HEK293 (cell line): ENCODE measurements around the gene SH2D1A.

Experiments
- CTCF ChIA-PET: fragments of 350-600 bp; formaldehyde crosslinking; extraction: SDS; loops from one replicate; lab custom pipeline; 2021; ENCODE audit warnings: antibody characterized with exemption; lab: Yijun Ruan, JAX
- POLR2A ChIA-PET: fragments of 300-600 bp; formaldehyde crosslinking; extraction: SDS; loops from one replicate; lab custom pipeline; 2020; ENCODE audit warnings: antibody characterized with exemption, inconsistent platforms; lab: Yijun Ruan, JAX
- H3K27ac ChIP-seq: fragments of 200-500 bp; sonication (Bioruptor generic); 2 replicates; pipeline ENCODE4 v1.5.1; 2014; ENCODE audit warnings: low read depth, low read length, control low read depth, inconsistent platforms; ENCODE audit errors: extremely low read depth
- H3K36me3 ChIP-seq, 2 experiments: fragments of 200-500 bp in 1 of 2; sonication (Bioruptor generic) in 1 of 2; 1 replicate in 1 of 2; 2 replicates in 1 of 2; pipeline ENCODE4 v1.5.1; 2014 to 2017; ENCODE audit warnings: inconsistent platforms in 2 of 2, low read length in 2 of 2; ENCODE audit not compliant: control insufficient read depth in 2 of 2, insufficient read depth in 1 of 2
- H3K4me1 ChIP-seq: fragments of 200-500 bp; sonication (Bioruptor generic); 2 replicates; pipeline ENCODE4 v1.5.1; 2014; ENCODE audit warnings: mild to moderate bottlenecking, low read length, inconsistent platforms; ENCODE audit not compliant: control insufficient read depth, insufficient read depth
- H3K4me3 ChIP-seq: 2 replicates; pipeline ENCODE4 v1.5.1; 2011; ENCODE audit warnings: low read depth, mild to moderate bottlenecking, control low read depth, low read length, moderate library complexity
- H3K9me3 ChIP-seq: fragments of 200-500 bp; sonication (Bioruptor generic); 2 replicates; pipeline ENCODE4 v1.5.1; 2014; ENCODE audit warnings: low read depth, low read length, inconsistent platforms; ENCODE audit not compliant: control insufficient read depth, insufficient read depth
- BCL11A ChIP-seq: fragments of 450-650 bp; formaldehyde crosslinking; IDR thresholded peaks from 2 replicates; pipeline ENCODE4 v1.5.1; 2016; ENCODE audit warnings: low read depth, missing biosample characterization, missing genetic modification characterization
- BCL11B ChIP-seq: fragments of 450-650 bp; formaldehyde crosslinking; IDR thresholded peaks from 2 replicates; pipeline ENCODE4 v1.5.1; 2016; ENCODE audit warnings: low read depth, missing biosample characterization, missing genetic modification characterization
- FEZF1 ChIP-seq: fragments of 450-650 bp; formaldehyde crosslinking; IDR thresholded peaks from 2 replicates; pipeline ENCODE4 v1.5.1; 2016; ENCODE audit warnings: missing biosample characterization, missing genetic modification characterization
- YY2 ChIP-seq: fragments of 450-650 bp; formaldehyde crosslinking; IDR thresholded peaks from 2 replicates; pipeline ENCODE4 v1.5.1; 2016; ENCODE audit warnings: missing biosample characterization, missing genetic modification characterization
- ZFP69B ChIP-seq: fragments of 450-650 bp; formaldehyde crosslinking; IDR thresholded peaks from 2 replicates; pipeline ENCODE4 v1.5.1; 2016; ENCODE audit warnings: missing biosample characterization, missing genetic modification characterization
- ZNF138 ChIP-seq: fragments of 450-650 bp; formaldehyde crosslinking; IDR thresholded peaks from 2 replicates; pipeline ENCODE4 v1.5.1; 2016; ENCODE audit warnings: missing biosample characterization, missing genetic modification characterization, borderline replicate concordance
- ZNF2 ChIP-seq: fragments of 450-650 bp; formaldehyde crosslinking; IDR thresholded peaks from 2 replicates; pipeline ENCODE4 v1.5.1; 2016; ENCODE audit warnings: missing biosample characterization, missing genetic modification characterization
- ZNF23 ChIP-seq: fragments of 450-650 bp; formaldehyde crosslinking; IDR thresholded peaks from 2 replicates; pipeline ENCODE4 v1.5.1; 2016; ENCODE audit warnings: missing biosample characterization, missing genetic modification characterization, borderline replicate concordance
- ZNF596 ChIP-seq: fragments of 450-650 bp; IDR thresholded peaks from 2 replicates; pipeline ENCODE4 v1.5.0; 2018; ENCODE audit warnings: missing biosample characterization, mild to moderate bottlenecking, missing genetic modification characterization, moderate library complexity
- ZNF677 ChIP-seq: fragments of 450-650 bp; IDR thresholded peaks from 2 replicates; pipeline ENCODE4 v1.5.0; 2018; ENCODE audit warnings: missing biosample characterization, mild to moderate bottlenecking, missing genetic modification characterization, moderate library complexity
- TF ChIP-seq, protein P1 (sequence below): fragments of 450-650 bp; formaldehyde crosslinking; IDR thresholded peaks from 2 replicates; pipeline ENCODE4 v1.5.1; 2017; ENCODE audit warnings: missing biosample characterization, missing genetic modification characterization
- TF ChIP-seq, protein P2 (sequence below): fragments of 450-650 bp; formaldehyde crosslinking; conservative IDR thresholded peaks from 2 replicates; pipeline ENCODE4 v1.5.1; 2016; ENCODE audit warnings: low read depth, missing biosample characterization, missing genetic modification characterization
- TF ChIP-seq, protein P3 (sequence below): fragments of 450-650 bp; formaldehyde crosslinking; IDR thresholded peaks from 2 replicates; pipeline ENCODE4 v1.5.1; 2016; ENCODE audit warnings: missing biosample characterization, missing genetic modification characterization
- TF ChIP-seq, protein P4 (sequence below): fragments of 450-650 bp; formaldehyde crosslinking; IDR thresholded peaks from 2 replicates; pipeline ENCODE4 v1.5.0; 2017; ENCODE audit warnings: missing biosample characterization, missing genetic modification characterization, borderline replicate concordance
- TF ChIP-seq, protein P5 (sequence below): fragments of 450-650 bp; formaldehyde crosslinking; IDR thresholded peaks from 2 replicates; pipeline ENCODE4 v1.5.1; 2016; ENCODE audit warnings: missing biosample characterization, missing genetic modification characterization

The SH2D1A gene

DNA sequence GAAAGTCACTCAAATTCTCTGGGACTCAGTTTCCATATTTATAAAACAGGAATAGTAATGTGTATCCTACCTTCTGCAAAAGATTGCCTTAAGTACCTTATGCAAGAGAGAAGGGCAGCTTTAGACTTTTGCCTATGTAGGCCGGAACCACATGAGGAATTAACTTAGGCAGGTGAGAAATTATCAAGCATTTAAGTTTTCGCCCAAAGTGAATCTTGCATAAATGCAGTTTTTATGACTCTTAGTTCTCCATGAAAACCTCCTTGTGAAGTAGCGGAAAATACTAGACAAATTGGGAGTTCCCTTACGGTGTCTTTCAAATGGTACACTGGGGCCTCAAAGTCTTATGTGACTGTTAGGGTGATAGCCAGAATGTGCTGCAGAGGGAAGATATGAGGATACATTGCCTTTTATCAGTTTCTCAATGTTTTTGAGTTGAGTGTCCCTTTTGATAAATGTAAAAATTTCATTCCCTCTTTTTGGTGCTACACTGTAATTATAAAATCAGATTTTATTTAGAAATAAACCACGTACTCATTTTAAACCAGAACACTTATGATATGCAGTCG, 2.6 kb downstream of the SH2D1A start:
- TF ChIP-seq YY2 (no peak), ZNF138 (no peak), ZFP69B (no peak), ZNF677 (tag by site-specific recombination) (no peak), ZNF23 (no peak)
- TF ChIP-seq, protein P1, sequence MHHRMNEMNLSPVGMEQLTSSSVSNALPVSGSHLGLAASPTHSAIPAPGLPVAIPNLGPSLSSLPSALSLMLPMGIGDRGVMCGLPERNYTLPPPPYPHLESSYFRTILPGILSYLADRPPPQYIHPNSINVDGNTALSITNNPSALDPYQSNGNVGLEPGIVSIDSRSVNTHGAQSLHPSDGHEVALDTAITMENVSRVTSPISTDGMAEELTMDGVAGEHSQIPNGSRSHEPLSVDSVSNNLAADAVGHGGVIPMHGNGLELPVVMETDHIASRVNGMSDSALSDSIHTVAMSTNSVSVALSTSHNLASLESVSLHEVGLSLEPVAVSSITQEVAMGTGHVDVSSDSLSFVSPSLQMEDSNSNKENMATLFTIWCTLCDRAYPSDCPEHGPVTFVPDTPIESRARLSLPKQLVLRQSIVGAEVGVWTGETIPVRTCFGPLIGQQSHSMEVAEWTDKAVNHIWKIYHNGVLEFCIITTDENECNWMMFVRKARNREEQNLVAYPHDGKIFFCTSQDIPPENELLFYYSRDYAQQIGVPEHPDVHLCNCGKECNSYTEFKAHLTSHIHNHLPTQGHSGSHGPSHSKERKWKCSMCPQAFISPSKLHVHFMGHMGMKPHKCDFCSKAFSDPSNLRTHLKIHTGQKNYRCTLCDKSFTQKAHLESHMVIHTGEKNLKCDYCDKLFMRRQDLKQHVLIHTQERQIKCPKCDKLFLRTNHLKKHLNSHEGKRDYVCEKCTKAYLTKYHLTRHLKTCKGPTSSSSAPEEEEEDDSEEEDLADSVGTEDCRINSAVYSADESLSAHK = no peak
- TF ChIP-seq, protein P2, sequence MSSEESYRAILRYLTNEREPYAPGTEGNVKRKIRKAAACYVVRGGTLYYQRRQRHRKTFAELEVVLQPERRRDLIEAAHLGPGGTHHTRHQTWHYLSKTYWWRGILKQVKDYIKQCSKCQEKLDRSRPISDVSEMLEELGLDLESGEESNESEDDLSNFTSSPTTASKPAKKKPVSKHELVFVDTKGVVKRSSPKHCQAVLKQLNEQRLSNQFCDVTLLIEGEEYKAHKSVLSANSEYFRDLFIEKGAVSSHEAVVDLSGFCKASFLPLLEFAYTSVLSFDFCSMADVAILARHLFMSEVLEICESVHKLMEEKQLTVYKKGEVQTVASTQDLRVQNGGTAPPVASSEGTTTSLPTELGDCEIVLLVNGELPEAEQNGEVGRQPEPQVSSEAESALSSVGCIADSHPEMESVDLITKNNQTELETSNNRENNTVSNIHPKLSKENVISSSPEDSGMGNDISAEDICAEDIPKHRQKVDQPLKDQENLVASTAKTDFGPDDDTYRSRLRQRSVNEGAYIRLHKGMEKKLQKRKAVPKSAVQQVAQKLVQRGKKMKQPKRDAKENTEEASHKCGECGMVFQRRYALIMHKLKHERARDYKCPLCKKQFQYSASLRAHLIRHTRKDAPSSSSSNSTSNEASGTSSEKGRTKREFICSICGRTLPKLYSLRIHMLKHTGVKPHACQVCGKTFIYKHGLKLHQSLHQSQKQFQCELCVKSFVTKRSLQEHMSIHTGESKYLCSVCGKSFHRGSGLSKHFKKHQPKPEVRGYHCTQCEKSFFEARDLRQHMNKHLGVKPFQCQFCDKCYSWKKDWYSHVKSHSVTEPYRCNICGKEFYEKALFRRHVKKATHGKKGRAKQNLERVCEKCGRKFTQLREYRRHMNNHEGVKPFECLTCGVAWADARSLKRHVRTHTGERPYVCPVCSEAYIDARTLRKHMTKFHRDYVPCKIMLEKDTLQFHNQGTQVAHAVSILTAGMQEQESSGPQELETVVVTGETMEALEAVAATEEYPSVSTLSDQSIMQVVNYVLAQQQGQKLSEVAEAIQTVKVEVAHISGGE (tag by site-specific recombination) = no peak
- TF ChIP-seq, protein P3, sequence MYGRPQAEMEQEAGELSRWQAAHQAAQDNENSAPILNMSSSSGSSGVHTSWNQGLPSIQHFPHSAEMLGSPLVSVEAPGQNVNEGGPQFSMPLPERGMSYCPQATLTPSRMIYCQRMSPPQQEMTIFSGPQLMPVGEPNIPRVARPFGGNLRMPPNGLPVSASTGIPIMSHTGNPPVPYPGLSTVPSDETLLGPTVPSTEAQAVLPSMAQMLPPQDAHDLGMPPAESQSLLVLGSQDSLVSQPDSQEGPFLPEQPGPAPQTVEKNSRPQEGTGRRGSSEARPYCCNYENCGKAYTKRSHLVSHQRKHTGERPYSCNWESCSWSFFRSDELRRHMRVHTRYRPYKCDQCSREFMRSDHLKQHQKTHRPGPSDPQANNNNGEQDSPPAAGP (tag by site-specific recombination) = no peak
- TF ChIP-seq, protein P4, sequence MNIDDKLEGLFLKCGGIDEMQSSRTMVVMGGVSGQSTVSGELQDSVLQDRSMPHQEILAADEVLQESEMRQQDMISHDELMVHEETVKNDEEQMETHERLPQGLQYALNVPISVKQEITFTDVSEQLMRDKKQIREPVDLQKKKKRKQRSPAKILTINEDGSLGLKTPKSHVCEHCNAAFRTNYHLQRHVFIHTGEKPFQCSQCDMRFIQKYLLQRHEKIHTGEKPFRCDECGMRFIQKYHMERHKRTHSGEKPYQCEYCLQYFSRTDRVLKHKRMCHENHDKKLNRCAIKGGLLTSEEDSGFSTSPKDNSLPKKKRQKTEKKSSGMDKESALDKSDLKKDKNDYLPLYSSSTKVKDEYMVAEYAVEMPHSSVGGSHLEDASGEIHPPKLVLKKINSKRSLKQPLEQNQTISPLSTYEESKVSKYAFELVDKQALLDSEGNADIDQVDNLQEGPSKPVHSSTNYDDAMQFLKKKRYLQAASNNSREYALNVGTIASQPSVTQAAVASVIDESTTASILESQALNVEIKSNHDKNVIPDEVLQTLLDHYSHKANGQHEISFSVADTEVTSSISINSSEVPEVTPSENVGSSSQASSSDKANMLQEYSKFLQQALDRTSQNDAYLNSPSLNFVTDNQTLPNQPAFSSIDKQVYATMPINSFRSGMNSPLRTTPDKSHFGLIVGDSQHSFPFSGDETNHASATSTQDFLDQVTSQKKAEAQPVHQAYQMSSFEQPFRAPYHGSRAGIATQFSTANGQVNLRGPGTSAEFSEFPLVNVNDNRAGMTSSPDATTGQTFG = no peak
- ChIA-PET POLR2A (no interaction called here), CTCF (interaction anchor here (0.7 kb wide), 1 partner anchor 12 kb away, joined by 3 read pairs; no protein-coding TSS in a partner anchor)
- Histone ChIP-seq H3K4me3 (no peak overlapping the region), H3K9me3 (no peaks in the 10 kb centered on the region), H3K4me1 (no peaks in the 10 kb centered on the region), H3K27ac (no peak overlapping the region), H3K36me3 (no peaks in the 10 kb centered on the region)

DNA sequence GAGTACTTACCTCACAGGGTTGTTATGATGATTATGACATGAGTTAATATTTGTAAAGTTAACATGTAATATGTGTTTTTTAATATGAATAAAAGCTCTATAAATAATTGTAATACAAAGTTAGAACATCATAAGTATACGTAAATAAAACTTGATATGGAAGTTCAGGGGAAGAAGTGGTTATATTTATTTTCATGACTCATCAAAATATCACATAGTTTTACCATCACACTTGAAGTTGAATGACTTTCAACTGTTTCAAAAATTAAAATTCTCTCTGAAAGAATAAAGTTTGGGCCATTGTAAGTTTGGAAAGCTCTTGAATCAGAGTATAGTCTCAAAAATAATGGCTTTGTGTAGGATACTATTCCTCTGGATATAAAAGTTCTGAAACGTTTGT, 8.3 kb downstream of the SH2D1A start:
- Histone ChIP-seq H3K9me3 (no peaks in the 10 kb centered on the region), H3K27ac (no peak overlapping the region), H3K36me3 (no peaks in the 10 kb centered on the region), H3K4me3 (no peak overlapping the region), H3K4me1 (no peaks in the 10 kb centered on the region)
- POLR2A ChIA-PET = no interaction called here
- TF ChIP-seq ZNF596 (no peak), ZNF2 (no peak), FEZF1 (no peak), BCL11B (tag by site-specific recombination) (no peak), BCL11A (tag by site-specific recombination) (no peak)
- TF ChIP-seq, protein P5, sequence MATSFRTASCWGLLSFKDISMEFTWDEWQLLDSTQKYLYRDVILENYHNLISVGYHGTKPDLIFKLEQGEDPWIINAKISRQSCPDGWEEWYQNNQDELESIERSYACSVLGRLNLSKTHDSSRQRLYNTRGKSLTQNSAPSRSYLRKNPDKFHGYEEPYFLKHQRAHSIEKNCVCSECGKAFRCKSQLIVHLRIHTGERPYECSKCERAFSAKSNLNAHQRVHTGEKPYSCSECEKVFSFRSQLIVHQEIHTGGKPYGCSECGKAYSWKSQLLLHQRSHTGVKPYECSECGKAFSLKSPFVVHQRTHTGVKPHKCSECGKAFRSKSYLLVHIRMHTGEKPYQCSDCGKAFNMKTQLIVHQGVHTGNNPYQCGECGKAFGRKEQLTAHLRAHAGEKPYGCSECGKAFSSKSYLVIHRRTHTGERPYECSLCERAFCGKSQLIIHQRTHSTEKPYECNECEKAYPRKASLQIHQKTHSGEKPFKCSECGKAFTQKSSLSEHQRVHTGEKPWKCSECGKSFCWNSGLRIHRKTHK (tag by site-specific recombination) = no peak
- CTCF ChIA-PET = interaction anchor here (0.5 kb wide), 1 partner anchor 17 kb away, joined by 3 read pairs; no protein-coding TSS in a partner anchor
